Skin of body (tissue), 2 donors: ENCODE measurements around the gene LRRC58. TPM values are rescaled to one million over a fixed set of nuclear protein-coding genes. Genes with fewer than 3 reads are reported as not detected.

Source experiments
- DNase-seq: peaks from one replicate; lab custom pipeline; 2025; lab: John Stamatoyannopoulos, UW
- total RNA-seq: library from RNA; depleted of rRNA; stranded (reverse); fragments of >200 nt; gene quantifications from one replicate; pipeline ENCODE4 v1.2.3, GENCODE V29; 2014

The LRRC58 gene
- total RNA-seq, 1 donor from 2014 or later, result 34.8 TPM

- DNase-seq, result no peak
Observed at GRCh38 chr3:120280566-120280965, 68.6 kb downstream of the LRRC58 start.

- no peak for DNase-seq
Observed at GRCh38 chr3:120280026-120280425, 69.1 kb downstream of the LRRC58 start.

- no peak for DNase-seq
Observed at GRCh38 chr3:120276767-120277166, 72.4 kb downstream of the LRRC58 start.

- no peak for DNase-seq
Observed at GRCh38 chr3:120275618-120276017, 73.5 kb downstream of the LRRC58 start.

GRCh38 chr3:120274739-120275167 is 74.4 kb downstream of the LRRC58 start:
- DNase-seq, result peak; percentile 4

Other genes with a start within 250 kb of the LRRC58 start
- 0.69 TPM for gene GPR156, start 64.1 kb downstream of the LRRC58 start, total RNA-seq
- gene FSTL1, start 101.6 kb upstream of the LRRC58 start, total RNA-seq, result 530 TPM
- 33.8 TPM for gene NDUFB4, start 247.0 kb upstream of the LRRC58 start, total RNA-seq